HepG2 (cell line): ENCODE results near the gene DUSP5. TPM values are rescaled to one million over a fixed set of nuclear protein-coding genes. Genes with fewer than 3 reads are reported as not detected.

Experiments
- FOXA3 ChIP-seq: IDR thresholded peaks from 2 replicates; pipeline ENCODE4 v1.6.1; 2016; ENCODE audit warnings: missing genetic modification reagents, missing compliant biosample characterization
- NR2F2 ChIP-seq: IDR thresholded peaks from 2 replicates; pipeline ENCODE4 v1.6.1; 2012; ENCODE audit warnings: low read depth, inconsistent platforms, borderline replicate concordance
- NR2F6 ChIP-seq, 2 experiments: IDR thresholded peaks; 2 replicates each; pipeline ENCODE4 v1.6.1; 2016; ENCODE audit warnings: antibody characterized with exemption in 1 of 2, mild to moderate bottlenecking in 1 of 2
- polyA plus RNA-seq, 8 experiments: library from polyadenylated mRNA; depleted of rRNA in 3 of 8; stranded (reverse) in 7 of 8; unstranded in 1 of 8; fragments of >200 nt; fragmentation: Illumina TruSeq in 4 of 8; extraction: Trizol in 4 of 8; gene quantifications; 2 replicates each; pipeline versions ENCODE4 v1.2.1 to v1.2.3, GENCODE V29; 2011 to 2016; ENCODE audit warnings: low read depth in 4 of 8, missing spikeins in 1 of 8, mixed read lengths in 1 of 8; ENCODE audit not compliant: insufficient read depth in 1 of 8
- total RNA-seq, 5 experiments: library from RNA; depleted of rRNA; stranded (reverse); fragments of >200 nt; fragmentation: Illumina TruSeq; extraction: Trizol; gene quantifications; 2 replicates each; pipeline ENCODE4 v1.2.3, GENCODE V29; 2016; ENCODE audit warnings: low read depth in 1 of 5
- TF ChIP-seq, protein P1 (sequence below): sonication (generic); formaldehyde crosslinking; conservative IDR thresholded peaks from 2 replicates; pipeline ENCODE4 v1.4.0; 2020; ENCODE audit warnings: mild to moderate bottlenecking, missing genetic modification reagents, moderate library complexity
- TF ChIP-seq, protein P2 (sequence below): sonication (generic); formaldehyde crosslinking; IDR thresholded peaks from 2 replicates; pipeline ENCODE4 v1.8.1; 2023; ENCODE audit warnings: missing genetic modification reagents, mild to moderate bottlenecking, borderline replicate concordance
- TF ChIP-seq, protein P3 (sequence below), 2 experiments: sonication (generic) in 1 of 2; formaldehyde crosslinking in 1 of 2; IDR thresholded peaks; 2 replicates each; pipeline versions ENCODE4 v1.4.0 to v1.6.1; 2016 to 2020; ENCODE audit warnings: borderline replicate concordance in 1 of 2, low read depth in 1 of 2, mild to moderate bottlenecking in 1 of 2, missing genetic modification reagents in 1 of 2

Gene DUSP5
- total and polyA plus RNA-seq, 2 of the 13 experiments (the other 11 are each of a cell fraction or from before 2014, with no cell fraction given): 1.4 to 3.7 TPM

DNA sequence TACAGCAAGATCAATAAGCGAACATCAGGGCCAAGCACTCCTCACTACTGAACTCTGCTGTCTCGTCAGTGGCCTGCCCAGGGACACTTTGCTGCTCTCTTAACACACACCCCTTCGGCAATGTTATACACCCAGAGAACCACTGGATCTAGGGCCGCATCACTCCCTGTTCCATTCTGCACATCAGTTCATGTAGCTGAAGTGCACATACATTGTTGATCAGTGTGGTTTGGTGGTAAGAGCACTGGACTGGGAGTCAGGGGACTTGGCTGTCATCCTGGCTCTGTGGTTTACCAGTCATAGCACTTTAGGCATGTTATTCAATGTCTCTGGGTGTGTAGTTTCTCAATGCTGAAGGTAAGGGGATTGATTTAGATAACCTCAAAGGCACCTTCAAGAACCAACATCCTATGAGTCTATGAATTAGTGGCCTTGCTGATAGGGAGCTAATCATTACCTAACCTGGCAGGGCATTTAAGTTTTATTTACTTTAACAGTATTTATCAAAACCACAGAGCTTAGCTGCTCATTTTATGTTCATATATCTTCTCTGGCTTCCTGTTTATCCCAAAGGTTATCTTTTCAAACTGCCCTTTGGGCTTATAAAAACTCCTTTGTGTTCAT, 24.8 kb downstream of the DUSP5 start (continued):
- TF ChIP-seq, protein P1, sequence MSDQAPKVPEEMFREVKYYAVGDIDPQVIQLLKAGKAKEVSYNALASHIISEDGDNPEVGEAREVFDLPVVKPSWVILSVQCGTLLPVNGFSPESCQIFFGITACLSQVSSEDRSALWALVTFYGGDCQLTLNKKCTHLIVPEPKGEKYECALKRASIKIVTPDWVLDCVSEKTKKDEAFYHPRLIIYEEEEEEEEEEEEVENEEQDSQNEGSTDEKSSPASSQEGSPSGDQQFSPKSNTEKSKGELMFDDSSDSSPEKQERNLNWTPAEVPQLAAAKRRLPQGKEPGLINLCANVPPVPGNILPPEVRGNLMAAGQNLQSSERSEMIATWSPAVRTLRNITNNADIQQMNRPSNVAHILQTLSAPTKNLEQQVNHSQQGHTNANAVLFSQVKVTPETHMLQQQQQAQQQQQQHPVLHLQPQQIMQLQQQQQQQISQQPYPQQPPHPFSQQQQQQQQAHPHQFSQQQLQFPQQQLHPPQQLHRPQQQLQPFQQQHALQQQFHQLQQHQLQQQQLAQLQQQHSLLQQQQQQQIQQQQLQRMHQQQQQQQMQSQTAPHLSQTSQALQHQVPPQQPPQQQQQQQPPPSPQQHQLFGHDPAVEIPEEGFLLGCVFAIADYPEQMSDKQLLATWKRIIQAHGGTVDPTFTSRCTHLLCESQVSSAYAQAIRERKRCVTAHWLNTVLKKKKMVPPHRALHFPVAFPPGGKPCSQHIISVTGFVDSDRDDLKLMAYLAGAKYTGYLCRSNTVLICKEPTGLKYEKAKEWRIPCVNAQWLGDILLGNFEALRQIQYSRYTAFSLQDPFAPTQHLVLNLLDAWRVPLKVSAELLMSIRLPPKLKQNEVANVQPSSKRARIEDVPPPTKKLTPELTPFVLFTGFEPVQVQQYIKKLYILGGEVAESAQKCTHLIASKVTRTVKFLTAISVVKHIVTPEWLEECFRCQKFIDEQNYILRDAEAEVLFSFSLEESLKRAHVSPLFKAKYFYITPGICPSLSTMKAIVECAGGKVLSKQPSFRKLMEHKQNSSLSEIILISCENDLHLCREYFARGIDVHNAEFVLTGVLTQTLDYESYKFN (CRISPR knock-in tag): 0 out of 2 replicates have a peak, but pooled peaks have one; percentile 17
- TF ChIP-seq, protein P2, sequence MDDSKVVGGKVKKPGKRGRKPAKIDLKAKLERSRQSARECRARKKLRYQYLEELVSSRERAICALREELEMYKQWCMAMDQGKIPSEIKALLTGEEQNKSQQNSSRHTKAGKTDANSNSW: no peak
- peak; percentile 81 for TF ChIP-seq NR2F6 (IDR thresholded peaks at IDR 0.05)
- peak; percentile 43 for TF ChIP-seq NR2F6 (CRISPR knock-in tag; IDR thresholded peaks at IDR 0.05)
- TF ChIP-seq NR2F2: 0 out of 2 replicates have a peak, but pooled peaks have one; percentile 30
- TF ChIP-seq FOXA3 (CRISPR knock-in tag): 0 out of 2 replicates have a peak, but pooled peaks have one; percentile 27
- TF ChIP-seq, protein P3, sequence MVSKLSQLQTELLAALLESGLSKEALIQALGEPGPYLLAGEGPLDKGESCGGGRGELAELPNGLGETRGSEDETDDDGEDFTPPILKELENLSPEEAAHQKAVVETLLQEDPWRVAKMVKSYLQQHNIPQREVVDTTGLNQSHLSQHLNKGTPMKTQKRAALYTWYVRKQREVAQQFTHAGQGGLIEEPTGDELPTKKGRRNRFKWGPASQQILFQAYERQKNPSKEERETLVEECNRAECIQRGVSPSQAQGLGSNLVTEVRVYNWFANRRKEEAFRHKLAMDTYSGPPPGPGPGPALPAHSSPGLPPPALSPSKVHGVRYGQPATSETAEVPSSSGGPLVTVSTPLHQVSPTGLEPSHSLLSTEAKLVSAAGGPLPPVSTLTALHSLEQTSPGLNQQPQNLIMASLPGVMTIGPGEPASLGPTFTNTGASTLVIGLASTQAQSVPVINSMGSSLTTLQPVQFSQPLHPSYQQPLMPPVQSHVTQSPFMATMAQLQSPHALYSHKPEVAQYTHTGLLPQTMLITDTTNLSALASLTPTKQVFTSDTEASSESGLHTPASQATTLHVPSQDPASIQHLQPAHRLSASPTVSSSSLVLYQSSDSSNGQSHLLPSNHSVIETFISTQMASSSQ (IDR thresholded peaks at IDR 0.05; ENCODE audit: low read depth): peak; percentile 64; the same call in 1 of the 2 replicates
- TF ChIP-seq, protein P3 (CRISPR knock-in tag; IDR thresholded peaks at IDR 0.05; ENCODE audit: borderline replicate concordance): peak; percentile 61; the same call in 1 of the 2 replicates
- TF ChIP-seq, all 625 proteins: peak for 19
